ENCODE measurements around the gene KDM1A. TPM values are rescaled to one million over a fixed set of nuclear protein-coding genes. Genes with fewer than 3 reads are reported as not detected.

KDM1A gene
- total and polyA plus RNA-seq, 3 experiments from 2014 or later: 49.4 to 59.9 (median 57.5) TPM

- Mint-ChIP-seq H3K36me3 (peaks cover 0 to 94% (median 31%) of the 10 kb centered on the region in 3 donors), H3K9me3 (no peaks in the 10 kb centered on the region), H3K4me1 (peaks cover 0 to 2% (median 0%) of the 10 kb centered on the region in 3 donors), H3K27ac (peak overlapping the region in 1 of 8 donors; percentile 21), H3K27me3 (no peaks in the 10 kb centered on the region), H3K4me3 (no peak overlapping the region)
- H3K4me1 ChIP-seq (ENCODE audit: insufficient read depth, low read length): no peaks in the 10 kb centered on the region
- H3K9me3 ChIP-seq (ENCODE audit: low read length): no peaks in the 10 kb centered on the region
- ChIA-PET CTCF (interaction anchor here (0.6 kb wide), 1 partner anchor 1020 kb away, joined by 3 read pairs; no protein-coding TSS in a partner anchor), POLR2A (no interaction called here)
- peaks cover 46% of the 10 kb centered on the region for H3K36me3 ChIP-seq (ENCODE audit: insufficient read depth, low read length)
- DNase-seq: no peak
- no peak overlapping the region for H3K27ac ChIP-seq (ENCODE audit: low read depth, low read length)
- no peak overlapping the region for H3K4me3 ChIP-seq (ENCODE audit: low read length)
- no peaks in the 10 kb centered on the region for H3K27me3 ChIP-seq (ENCODE audit: insufficient read depth, low read length, poor library complexity, severe bottlenecking)
Measured at GRCh38 chr1:23081376-23081775, 62.1 kb downstream of the KDM1A start.

GRCh38 chr1:23083714-23084480 lies 64.6 kb downstream of the KDM1A start:
- no peak for DNase-seq
- ChIA-PET CTCF (no interaction called here), POLR2A (no interaction called here)
- H3K27me3 ChIP-seq (ENCODE audit: insufficient read depth, low read length, poor library complexity, severe bottlenecking): no peaks in the 10 kb centered on the region
- H3K9me3 ChIP-seq (ENCODE audit: low read length): no peaks in the 10 kb centered on the region
- H3K36me3 Mint-ChIP-seq: peaks cover 0 to 97% (median 33%) of the 10 kb centered on the region in 3 donors
- H3K36me3 ChIP-seq (ENCODE audit: insufficient read depth, low read length): peaks cover 52% of the 10 kb centered on the region
- H3K4me1 ChIP-seq (ENCODE audit: insufficient read depth, low read length): no peaks in the 10 kb centered on the region
- no peaks in the 10 kb centered on the region for H3K27me3 Mint-ChIP-seq
- peak overlapping the region in 3 of 8 donors; percentile 47 to 65 (median 51) for H3K27ac Mint-ChIP-seq
- no peak overlapping the region for H3K27ac ChIP-seq (ENCODE audit: low read depth, low read length)
- H3K4me3 Mint-ChIP-seq: no peak overlapping the region
- H3K4me3 ChIP-seq (ENCODE audit: low read length): no peak overlapping the region
- no peaks in the 10 kb centered on the region for H3K9me3 Mint-ChIP-seq
- peaks cover 0 to 2% (median 0%) of the 10 kb centered on the region in 3 donors for H3K4me1 Mint-ChIP-seq

- H3K4me3 ChIP-seq (ENCODE audit: low read length): no peak overlapping the region
- Mint-ChIP-seq H3K27me3 (no peaks in the 10 kb centered on the region), H3K9me3 (no peaks in the 10 kb centered on the region), H3K4me3 (no peak overlapping the region), H3K4me1 (peaks cover 0 to 2% (median 0%) of the 10 kb centered on the region in 3 donors), H3K36me3 (peaks cover 0 to 93% (median 28%) of the 10 kb centered on the region in 3 donors), H3K27ac (peak overlapping the region in 3 of 8 donors; percentile 18 to 35 (median 23))
- CTCF ChIA-PET: no interaction called here
- DNase-seq: no peak
- POLR2A ChIA-PET: no interaction called here
- H3K36me3 ChIP-seq (ENCODE audit: insufficient read depth, low read length): peaks cover 46% of the 10 kb centered on the region
- H3K4me1 ChIP-seq (ENCODE audit: insufficient read depth, low read length): no peaks in the 10 kb centered on the region
- no peaks in the 10 kb centered on the region for H3K27me3 ChIP-seq (ENCODE audit: insufficient read depth, low read length, poor library complexity, severe bottlenecking)
- H3K27ac ChIP-seq (ENCODE audit: low read depth, low read length): no peak overlapping the region
- no peaks in the 10 kb centered on the region for H3K9me3 ChIP-seq (ENCODE audit: low read length)
Measured at GRCh38 chr1:23084880-23085279, 65.6 kb downstream of the KDM1A start.

DNA sequence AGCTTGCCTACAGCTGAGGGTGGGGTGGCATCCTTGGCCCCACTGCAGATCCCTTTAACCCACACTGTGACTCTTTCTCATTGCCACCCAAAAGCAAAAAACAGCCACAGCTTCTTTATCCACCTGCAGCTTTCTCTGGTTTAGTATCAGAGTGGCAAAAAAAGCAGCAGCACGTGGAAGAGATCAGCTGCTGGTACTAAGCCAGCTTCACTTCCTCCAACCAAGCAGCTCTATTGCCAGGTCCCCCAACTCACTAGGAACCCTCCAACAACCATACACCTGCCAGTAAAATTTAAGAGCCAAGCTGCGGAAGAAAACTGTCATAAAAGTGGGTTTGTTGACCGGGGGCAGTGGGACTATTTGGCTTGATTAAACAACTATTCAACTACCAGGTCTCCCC lies 66.4 kb downstream of the KDM1A start:
- H3K4me3 Mint-ChIP-seq: no peak overlapping the region
- CTCF ChIA-PET: no interaction called here
- H3K27ac Mint-ChIP-seq: peak overlapping the region in 4 of 8 donors; percentile 2 to 42 (median 20)
- Histone ChIP-seq H3K27ac (ENCODE audit: low read depth, low read length) (no peak overlapping the region), H3K27me3 (ENCODE audit: insufficient read depth, low read length, poor library complexity, severe bottlenecking) (no peaks in the 10 kb centered on the region), H3K36me3 (ENCODE audit: insufficient read depth, low read length) (peaks cover 38% of the 10 kb centered on the region), H3K9me3 (ENCODE audit: low read length) (no peaks in the 10 kb centered on the region), H3K4me3 (ENCODE audit: low read length) (no peak overlapping the region), H3K4me1 (ENCODE audit: insufficient read depth, low read length) (no peaks in the 10 kb centered on the region)
- H3K36me3 Mint-ChIP-seq: peaks cover 0 to 91% (median 27%) of the 10 kb centered on the region in 3 donors
- POLR2A ChIA-PET: no interaction called here
- H3K9me3 Mint-ChIP-seq: no peaks in the 10 kb centered on the region
- no peak for DNase-seq
- H3K4me1 Mint-ChIP-seq: peaks cover 0 to under 1% (median 0%) of the 10 kb centered on the region in 3 donors
- H3K27me3 Mint-ChIP-seq: no peaks in the 10 kb centered on the region

- Histone ChIP-seq H3K36me3 (ENCODE audit: insufficient read depth, low read length) (peaks cover 23% of the 10 kb centered on the region), H3K4me3 (ENCODE audit: low read length) (no peak overlapping the region), H3K4me1 (ENCODE audit: insufficient read depth, low read length) (no peaks in the 10 kb centered on the region), H3K27ac (ENCODE audit: low read depth, low read length) (no peak overlapping the region), H3K9me3 (ENCODE audit: low read length) (no peaks in the 10 kb centered on the region), H3K27me3 (ENCODE audit: insufficient read depth, low read length, poor library complexity, severe bottlenecking) (no peaks in the 10 kb centered on the region)
- Mint-ChIP-seq H3K9me3 (no peaks in the 10 kb centered on the region), H3K27ac (peak overlapping the region in 2 of 8 donors; percentile 12 to 63), H3K27me3 (no peaks in the 10 kb centered on the region), H3K36me3 (peaks cover under 1 to 89% (median 17%) of the 10 kb centered on the region in 3 donors), H3K4me1 (no peaks in the 10 kb centered on the region), H3K4me3 (no peak overlapping the region)
- ChIA-PET POLR2A (no interaction called here), CTCF (interaction anchor here (1.2 kb wide), 1 partner anchor 96 kb away, joined by 6 read pairs; no protein-coding TSS in a partner anchor)
- no peak for DNase-seq
Measured at GRCh38 chr1:23088027-23088426, 68.8 kb downstream of the KDM1A start.

- ChIA-PET CTCF (interaction anchor here (1.2 to 1.6 kb wide), 2 partner anchors 9 to 94 kb away, joined by 3 to 6 read pairs; no protein-coding TSS in a partner anchor), POLR2A (no interaction called here)
- Histone ChIP-seq H3K27me3 (ENCODE audit: insufficient read depth, low read length, poor library complexity, severe bottlenecking) (no peaks in the 10 kb centered on the region), H3K4me1 (ENCODE audit: insufficient read depth, low read length) (no peaks in the 10 kb centered on the region), H3K27ac (ENCODE audit: low read depth, low read length) (no peak overlapping the region), H3K4me3 (ENCODE audit: low read length) (no peak overlapping the region), H3K36me3 (ENCODE audit: insufficient read depth, low read length) (peaks cover 36% of the 10 kb centered on the region), H3K9me3 (ENCODE audit: low read length) (no peaks in the 10 kb centered on the region)
- Mint-ChIP-seq H3K27ac (peak overlapping the region in 1 of 8 donors; percentile 17), H3K9me3 (no peaks in the 10 kb centered on the region), H3K4me1 (no peaks in the 10 kb centered on the region), H3K4me3 (no peak overlapping the region), H3K36me3 (peaks cover 11 to 88% (median 23%) of the 10 kb centered on the region in 3 donors), H3K27me3 (no peaks in the 10 kb centered on the region)
- DNase-seq: no peak
Measured at GRCh38 chr1:23090056-23090455, 70.8 kb downstream of the KDM1A start.

DNA sequence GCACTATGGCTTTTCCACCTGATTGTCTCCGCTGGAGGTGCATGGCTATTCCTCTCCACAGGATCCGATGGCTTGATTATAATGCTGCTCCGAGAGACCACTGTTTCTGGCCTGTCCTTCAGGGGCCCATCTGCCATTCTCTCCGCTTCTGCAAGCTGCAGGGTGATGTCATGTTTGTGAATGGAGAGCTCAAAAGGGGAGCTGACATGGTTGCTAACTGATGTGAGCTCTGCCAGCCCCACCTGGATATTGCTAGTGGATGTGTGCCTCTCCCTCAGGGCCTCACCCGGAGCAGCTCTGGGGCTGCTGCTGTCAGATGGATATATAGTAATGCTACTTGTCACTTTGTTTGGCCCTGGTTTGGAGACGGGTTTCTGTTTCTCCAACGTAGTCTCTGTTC lies 72.3 kb downstream of the KDM1A start:
- peaks cover 11 to 76% (median 19%) of the 10 kb centered on the region in 3 donors for H3K36me3 Mint-ChIP-seq
- no peak for DNase-seq
- Histone ChIP-seq H3K27ac (ENCODE audit: low read depth, low read length) (no peak overlapping the region), H3K4me1 (ENCODE audit: insufficient read depth, low read length) (no peaks in the 10 kb centered on the region), H3K36me3 (ENCODE audit: insufficient read depth, low read length) (peaks cover 34% of the 10 kb centered on the region), H3K4me3 (ENCODE audit: low read length) (no peak overlapping the region), H3K9me3 (ENCODE audit: low read length) (no peaks in the 10 kb centered on the region), H3K27me3 (ENCODE audit: insufficient read depth, low read length, poor library complexity, severe bottlenecking) (no peaks in the 10 kb centered on the region)
- no peaks in the 10 kb centered on the region for H3K27me3 Mint-ChIP-seq
- H3K4me3 Mint-ChIP-seq: no peak overlapping the region
- CTCF ChIA-PET: interaction anchor here (12.8 kb wide), 1 partner anchor 95 kb away, joined by 317 read pairs; no protein-coding TSS in a partner anchor
- H3K27ac Mint-ChIP-seq: peak overlapping the region in 1 of 8 donors; percentile 54
- no peaks in the 10 kb centered on the region for H3K4me1 Mint-ChIP-seq
- POLR2A ChIA-PET: no interaction called here
- H3K9me3 Mint-ChIP-seq: no peaks in the 10 kb centered on the region

DNA sequence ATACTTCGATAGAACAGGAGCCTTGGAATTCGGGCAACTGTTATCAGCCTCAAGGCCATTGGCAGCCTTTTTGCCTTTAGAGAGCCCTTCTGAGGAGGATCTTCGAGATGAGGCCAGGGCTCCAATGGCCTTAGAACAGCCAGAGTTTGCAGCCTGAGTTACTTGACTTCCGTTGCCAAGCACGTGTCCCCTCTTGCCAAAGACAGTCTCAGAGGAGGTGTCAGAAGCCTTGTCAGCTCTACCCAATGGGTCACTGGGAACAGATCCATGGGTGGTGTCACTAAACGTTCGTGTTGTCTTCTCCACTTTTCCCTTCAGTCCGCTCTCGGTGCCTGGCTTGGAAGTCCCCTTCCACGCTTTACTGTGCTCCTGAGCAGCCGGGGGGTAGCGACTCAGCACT lies 73.2 kb downstream of the KDM1A start:
- H3K4me1 Mint-ChIP-seq: no peaks in the 10 kb centered on the region
- Histone ChIP-seq H3K27ac (ENCODE audit: low read depth, low read length) (no peak overlapping the region), H3K4me3 (ENCODE audit: low read length) (no peak overlapping the region), H3K9me3 (ENCODE audit: low read length) (no peaks in the 10 kb centered on the region), H3K36me3 (ENCODE audit: insufficient read depth, low read length) (peaks cover 25% of the 10 kb centered on the region), H3K4me1 (ENCODE audit: insufficient read depth, low read length) (no peaks in the 10 kb centered on the region), H3K27me3 (ENCODE audit: insufficient read depth, low read length, poor library complexity, severe bottlenecking) (no peaks in the 10 kb centered on the region)
- H3K27me3 Mint-ChIP-seq: no peaks in the 10 kb centered on the region
- peaks cover 11 to 67% (median 16%) of the 10 kb centered on the region in 3 donors for H3K36me3 Mint-ChIP-seq
- POLR2A ChIA-PET: no interaction called here
- no peak overlapping the region for H3K4me3 Mint-ChIP-seq
- H3K27ac Mint-ChIP-seq: peak overlapping the region in 1 of 8 donors; percentile 60
- no peaks in the 10 kb centered on the region for H3K9me3 Mint-ChIP-seq
- no peak for DNase-seq
- CTCF ChIA-PET: interaction anchor here (12.8 kb wide), 1 partner anchor 94 kb away, joined by 317 read pairs; no protein-coding TSS in a partner anchor
